HG03108 (cell line): Measurements from ENCODE around the gene HMGB1.

Experiments used
- ATAC-seq: cut with Tn5 transposase; IDR thresholded peaks from one replicate; pipeline ENCODE4 v1.9.1; 2021; ENCODE audit warnings: moderate library complexity; ENCODE audit not compliant: unreplicated experiment

HMGB1 gene

DNA sequence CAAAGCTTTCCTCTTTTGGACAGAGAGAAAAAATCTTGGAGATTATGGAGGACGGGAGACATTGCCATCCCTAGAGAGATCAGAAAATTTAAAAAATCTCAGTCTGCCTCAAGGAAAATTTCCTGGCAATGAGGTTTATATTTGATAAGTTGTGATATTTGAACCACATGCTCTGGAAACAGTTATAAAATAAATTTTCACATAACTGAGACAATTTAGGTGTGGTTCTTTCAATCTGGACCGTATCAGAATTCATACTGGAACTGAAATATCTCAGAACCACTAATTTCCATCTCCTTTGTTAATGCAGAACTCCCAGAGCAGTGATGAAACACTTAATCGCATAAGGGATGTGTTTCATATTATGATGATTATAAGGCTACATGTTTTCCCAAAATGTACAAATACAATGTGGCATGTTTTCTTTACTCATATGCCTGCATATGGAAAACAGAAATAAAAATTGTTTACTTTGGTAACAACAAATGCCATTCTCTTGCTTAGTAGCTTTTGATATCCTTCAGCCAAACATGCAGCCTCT lies 29.8 kb downstream of the HMGB1 start:
- ATAC-seq, result no peak

DNA sequence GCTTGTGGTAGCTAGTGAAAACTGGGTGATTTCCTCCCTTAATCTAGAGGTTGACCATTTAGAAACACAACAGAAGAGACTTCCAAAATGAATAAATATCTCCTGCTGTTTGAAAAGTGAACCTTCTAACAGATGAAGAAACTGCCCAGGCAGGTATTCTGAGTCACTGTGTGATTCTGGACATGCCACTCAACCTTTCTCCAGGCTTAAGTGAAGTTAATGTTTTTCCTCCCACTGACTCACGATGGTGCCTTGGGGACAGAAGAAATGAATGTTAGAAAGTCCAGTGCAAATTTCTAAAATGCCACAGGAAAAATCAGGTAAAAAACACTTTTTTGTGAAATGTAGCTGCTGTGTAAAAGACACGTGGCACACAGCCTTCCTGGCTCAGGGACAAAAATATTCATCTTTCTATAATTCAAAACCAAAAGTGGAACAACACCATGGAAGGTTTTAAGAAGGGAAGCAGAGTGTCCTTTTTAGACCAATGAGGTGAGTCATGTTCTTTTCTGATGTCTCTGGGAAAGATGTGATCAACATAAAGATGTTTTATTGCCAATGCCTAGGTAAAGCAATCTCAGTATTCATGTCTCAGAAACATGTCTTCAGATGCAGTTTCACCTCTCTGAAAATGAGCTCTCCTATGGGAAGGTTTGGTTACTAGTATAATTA lies 34.3 kb downstream of the HMGB1 start:
- no peak for ATAC-seq

DNA sequence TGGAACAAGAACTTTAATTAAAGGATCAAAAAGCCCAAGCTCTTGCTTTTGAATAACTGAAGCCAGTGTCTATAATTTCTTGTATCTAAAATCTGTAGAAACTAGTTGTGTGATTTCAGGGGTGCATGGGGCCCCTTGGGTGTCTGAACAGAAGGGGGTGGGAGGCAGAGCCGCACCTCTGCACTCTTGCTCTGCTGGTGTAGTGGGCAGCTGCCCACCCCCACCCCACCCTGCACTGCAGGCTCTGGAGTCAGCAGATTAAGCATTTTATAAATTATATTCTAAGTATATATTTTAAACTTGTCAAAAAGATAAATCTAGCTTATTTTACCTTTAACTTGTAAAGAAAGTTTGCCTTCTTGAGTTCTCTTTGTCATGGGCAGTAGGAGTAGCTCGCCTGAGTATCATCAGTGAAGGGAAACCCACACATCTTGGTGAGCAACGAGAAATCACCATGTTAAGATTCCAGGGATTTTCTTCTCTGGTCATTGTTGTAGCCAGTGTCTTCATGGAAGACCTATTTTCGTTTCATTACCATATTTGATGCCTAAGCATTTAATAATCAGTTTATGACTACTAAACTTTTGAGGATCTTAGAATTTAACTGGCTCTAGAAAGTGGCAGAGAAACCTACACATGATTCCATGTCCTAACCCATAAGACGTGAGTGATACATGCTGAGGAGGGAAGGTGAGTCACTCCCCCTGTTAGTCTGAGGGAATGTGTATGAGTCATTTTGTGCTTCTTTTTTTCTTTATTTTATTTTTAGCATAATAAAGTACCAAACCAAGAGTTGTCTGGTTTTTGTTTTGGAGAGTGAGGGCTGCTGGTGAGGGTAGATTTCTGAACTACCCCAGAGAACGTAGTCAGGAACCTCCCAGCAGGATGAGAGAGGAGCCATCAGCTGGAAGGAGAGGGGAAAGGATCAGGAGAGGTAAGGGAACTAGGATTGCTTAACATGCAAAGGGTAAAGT lies 35.7 kb downstream of the HMGB1 start:
- ATAC-seq, result peak; percentile 69

DNA sequence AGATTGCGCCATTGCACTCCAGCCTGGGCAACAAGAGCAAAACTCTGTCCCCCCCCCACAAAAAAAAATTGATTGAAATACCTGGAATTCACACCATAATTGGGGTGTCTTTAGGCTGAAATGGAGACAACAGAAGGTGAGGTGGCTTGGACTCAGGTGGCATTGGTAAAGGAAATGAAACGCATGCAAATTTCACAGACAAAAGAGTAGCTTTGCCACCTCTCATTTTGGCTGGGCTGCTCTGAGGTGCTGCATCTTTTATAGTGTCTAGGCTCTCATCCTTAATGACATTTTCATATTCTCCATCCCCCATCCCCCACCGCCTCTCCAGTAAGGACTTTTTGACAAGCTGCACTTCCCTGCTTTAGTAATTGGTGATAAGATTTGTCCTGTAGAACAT lies 36.5 kb downstream of the HMGB1 start:
- no peak for ATAC-seq

DNA sequence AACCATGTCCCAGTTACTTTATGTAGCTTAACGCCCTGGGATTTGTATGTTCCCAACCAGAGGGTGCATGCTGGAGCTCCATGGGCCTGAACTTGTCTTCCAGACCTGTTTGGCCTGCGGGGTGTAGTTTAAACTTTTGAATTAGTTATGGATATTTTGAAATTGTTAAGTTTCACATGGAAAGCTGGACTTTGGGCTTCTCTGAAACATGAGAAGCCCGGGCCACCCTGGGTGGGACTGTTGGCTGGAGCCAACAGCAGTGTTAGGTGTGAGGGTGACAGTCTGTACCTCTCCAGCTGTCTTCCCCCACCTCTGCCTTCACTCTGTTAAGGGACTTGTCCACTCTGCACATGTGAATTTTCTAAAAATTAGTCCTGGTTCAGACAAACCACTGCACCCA lies 41.8 kb downstream of the HMGB1 start:
- no peak for ATAC-seq

DNA sequence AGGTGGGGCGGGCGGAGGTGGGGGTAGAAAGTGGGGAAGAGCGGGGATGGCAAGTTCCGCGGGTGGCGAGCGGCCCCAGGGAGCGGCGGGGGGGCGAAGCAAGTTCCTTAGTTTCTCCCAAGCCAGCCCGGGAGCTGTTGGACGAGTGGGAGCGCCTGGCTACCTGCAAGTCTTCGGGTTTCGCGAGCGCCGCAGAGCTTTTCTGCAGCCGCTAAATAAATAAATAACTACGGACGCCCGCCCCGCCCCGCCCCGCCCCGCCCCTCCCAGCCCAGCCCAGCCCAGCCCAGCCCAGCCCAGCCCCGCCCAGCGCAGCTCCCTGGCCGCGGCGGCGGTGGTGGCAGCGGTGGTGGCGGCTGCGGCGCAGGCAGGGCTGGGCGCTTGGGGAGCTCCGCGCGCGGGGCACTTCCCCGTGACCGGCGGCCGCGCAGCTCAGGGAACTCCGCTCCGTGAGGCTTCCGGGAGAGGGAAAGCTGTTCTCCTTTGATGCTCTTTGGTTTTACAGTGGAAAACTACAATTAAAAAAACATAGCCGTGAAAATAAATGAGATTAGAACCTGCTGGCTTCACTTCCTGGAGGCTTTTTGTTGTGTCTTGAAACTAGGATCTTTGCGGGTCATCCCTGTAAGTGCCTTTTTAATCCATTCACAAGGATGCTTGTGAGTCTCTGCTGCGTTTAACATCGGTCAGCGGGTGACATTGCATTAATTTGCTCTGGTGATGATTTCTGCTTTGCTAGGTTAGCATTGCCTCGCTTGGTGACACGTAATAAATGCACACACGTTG lies 43.5 kb downstream of the HMGB1 start, which contains the start of gene UBE2L5:
UBE2L5 (plus strand) TSS at position 440 of the 786 bp plus-strand sequence. CDS start 5,498 bp downstream, outside the sequence.
- ATAC-seq, result peak; percentile 46

DNA sequence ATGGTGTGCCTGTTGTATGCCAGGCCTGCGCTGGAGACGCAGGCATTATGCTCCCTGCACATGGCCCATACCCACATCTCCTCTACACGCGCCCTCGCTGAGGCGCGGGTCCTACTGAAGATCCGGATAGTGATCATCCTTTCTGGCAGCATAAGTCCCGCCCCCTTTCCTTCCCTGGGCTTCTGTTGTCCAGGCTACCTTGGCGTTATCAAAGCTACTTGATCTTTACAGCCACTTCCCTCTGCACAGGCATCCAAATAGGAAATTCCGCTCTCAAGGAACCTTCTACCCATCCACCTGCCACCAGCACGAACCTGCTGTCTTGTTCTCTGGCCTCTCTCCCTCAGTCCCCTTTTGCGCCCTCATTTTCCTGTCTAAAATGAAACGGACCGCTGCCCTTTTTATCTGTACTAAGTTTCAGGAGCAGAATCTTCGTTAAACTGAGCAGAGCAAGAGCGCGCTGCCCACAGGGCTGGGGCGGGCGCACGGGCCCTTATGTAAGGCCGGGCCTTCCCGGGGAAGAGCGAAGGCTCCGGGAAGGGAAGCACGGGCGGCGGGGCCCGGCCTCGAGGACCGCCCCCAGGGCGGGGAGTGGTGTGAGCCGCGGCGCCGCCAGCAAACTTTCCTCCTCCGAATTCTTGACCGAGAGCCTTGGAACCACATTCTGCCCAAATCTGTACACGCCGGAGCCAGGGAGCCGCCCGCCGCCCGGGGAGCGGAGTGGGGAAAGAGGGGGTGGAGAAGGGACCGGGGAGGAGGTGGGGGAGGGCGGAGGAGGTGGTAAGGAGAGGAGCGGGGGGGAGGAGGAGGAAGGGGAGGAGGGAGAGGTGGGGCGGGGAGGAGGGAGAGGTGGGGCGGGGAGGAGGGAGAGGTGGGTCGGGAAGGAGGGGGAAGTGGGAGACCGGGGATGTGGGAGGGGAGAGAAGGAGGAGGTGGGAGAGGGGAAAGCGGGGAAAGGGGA lies 44.4 kb downstream of the HMGB1 start:
- peak; percentile 38 for ATAC-seq

DNA sequence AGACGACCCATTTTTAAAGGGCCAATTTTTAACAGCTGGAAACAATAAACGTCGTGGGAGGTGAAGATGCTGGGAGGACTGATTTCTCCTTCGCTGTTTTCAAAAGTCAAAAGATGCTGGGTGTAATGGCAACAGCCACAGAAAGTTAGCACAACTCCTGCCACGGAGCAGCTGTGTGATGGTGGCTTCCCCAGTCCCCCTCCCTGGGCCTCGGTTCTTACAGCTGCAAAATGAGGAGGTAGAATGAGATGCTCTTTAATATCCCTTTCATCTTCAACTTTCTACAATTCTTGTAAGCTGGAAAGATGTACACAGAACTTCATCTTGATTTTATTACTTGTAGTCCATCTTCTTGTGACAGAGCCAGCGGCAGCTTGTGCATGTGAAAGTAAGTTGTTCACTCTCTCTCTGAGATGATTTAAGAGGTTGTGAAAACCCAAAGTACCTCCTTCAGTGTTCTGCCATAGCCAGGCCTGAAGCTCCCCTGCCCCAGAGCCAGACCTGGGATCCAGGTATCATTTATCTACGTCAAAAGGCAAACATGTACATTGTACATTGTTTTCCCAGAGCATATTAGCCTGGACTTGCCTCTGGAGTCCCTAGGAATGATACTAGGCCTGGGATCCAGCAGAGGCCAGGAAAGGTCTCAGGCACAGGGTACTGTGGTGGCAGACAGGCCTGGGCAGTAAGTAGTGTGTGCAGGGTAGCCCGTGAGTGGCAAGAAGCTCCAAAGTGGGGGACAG lies 46.8 kb downstream of the HMGB1 start:
- ATAC-seq, result no peak

DNA sequence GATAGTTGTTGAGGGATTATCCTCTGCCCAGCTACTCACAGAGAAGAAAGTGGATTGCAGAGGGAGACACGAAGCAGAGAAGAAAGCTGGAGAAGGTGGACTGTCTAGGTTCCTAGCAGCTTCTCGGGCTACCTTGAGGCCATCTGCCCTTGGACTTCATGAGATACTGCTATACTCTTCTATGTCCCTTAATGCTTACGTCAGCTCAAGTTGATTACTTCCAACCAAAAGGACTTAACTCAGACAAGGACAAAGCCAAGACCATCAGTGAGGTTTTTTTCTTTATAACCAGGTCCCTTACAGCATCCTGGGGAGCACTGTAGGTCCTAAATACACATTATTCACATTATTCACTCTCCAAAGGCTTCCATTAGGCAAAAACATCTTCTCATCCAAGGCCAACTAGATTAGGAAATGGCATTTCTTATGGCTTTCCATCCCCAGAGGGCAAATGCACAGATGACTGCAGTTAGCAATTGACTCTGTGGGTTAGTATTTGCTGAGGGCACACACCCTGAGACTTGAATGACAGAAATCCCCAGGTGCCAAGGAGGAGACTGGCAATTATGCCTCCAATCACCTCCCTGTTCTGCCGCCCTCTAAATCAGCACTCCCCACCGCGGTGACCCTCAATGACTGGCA lies 47.5 kb downstream of the HMGB1 start:
- ATAC-seq, result no peak

DNA sequence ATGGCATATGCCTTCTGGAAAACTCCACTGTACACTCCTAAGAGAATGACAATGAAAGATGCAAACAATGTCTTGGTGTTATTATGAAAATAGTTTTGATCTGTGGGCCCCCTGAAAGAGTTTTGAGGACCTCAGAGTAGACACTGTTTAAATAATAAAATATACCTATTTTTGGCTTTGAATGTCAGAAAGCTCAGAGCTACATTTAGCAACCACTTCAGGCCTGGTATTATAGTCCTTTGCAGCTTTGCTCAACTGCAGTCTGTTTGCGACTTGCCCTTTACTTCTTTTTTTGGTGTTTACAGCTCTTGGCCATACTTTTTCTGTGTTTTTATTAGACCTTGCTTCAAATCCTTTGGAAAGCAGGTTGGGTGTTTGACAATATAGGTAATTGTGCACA lies 49.3 kb downstream of the HMGB1 start:
- no peak for ATAC-seq

DNA sequence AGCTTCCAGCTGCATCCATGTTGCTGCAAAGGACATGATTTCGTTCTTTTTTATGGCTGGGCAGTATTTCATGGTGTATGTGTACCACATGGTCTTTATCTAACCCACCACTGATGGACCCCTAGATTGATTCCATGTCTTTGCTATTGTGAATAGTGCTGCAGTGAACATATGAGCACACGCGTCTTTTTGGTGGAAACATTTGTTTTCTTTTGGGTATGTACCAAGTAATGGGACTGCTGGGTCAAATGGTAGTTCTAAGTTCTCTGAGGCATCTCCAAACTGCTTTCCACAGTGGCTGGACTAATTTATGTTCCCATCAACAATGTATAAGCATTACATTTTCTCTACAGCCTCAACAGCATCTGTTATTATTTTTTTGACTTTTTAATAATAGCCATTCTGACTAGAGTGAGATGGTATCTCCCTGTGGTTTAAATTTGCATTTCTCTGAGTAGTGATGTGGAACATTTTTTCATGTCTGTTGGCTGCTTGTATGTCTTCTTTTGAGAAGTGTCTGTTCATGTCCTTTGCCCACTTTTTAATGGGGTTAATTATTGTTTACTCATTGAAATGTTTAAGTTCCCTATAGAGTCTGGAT lies 50.2 kb downstream of the HMGB1 start:
- peak; percentile 59 for ATAC-seq

DNA sequence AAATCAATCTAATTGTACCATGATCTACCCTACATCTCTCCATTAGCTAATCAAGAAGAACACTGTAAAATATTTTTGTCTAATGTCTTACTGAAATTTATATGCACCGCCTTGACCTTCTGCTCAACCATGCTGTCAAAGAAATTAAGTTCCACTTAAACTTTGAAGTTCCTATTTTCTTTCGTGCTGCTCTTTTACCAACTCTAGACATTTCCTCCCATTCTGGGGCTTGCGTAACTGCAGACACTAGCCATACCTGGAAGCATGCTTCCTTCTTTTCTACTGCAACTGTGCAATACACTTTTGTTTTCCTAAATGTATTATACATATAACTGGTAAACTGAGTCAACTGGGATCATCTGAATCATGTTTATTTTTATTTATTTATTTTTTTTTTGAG lies 51.9 kb downstream of the HMGB1 start:
- no peak for ATAC-seq

DNA sequence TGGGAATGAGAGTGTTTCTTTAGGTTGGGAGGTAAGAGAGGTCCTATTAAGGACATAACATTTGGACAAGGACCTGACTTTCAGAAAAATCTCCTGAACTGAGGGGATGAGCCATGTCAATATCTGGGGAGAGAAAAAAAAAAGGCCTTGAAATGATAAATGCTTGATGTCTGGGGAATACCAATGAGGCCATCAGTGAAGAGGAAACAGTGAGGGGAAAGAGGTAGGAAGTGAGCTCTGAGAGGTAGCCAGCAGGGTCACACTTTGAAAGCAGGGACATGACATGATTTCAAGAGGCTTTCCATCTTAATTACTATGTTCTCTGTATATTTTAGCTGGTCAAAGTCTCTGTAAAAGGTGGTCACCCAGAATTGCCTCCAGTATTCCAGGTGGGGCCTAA lies 53.4 kb downstream of the HMGB1 start:
- ATAC-seq, result no peak

DNA sequence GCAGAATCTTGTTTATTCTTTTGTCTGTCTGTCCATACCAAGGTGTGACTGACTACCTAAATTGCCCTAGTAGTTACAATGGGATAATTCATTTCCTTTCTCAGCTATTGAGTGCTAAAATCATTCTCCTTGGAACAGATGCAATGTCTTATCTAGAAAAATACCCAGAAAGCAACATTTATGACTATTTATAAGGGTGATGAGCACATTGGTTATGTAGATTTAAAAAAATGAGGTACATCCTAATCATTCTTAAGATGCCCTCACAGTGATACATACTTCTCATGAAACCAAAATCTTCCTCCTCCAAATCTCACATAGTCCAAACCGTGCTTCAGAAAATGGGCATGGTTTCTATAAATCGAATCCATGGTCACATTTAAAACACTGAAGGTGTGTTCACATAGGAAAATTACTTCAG lies 55.0 kb downstream of the HMGB1 start:
- no peak for ATAC-seq

DNA sequence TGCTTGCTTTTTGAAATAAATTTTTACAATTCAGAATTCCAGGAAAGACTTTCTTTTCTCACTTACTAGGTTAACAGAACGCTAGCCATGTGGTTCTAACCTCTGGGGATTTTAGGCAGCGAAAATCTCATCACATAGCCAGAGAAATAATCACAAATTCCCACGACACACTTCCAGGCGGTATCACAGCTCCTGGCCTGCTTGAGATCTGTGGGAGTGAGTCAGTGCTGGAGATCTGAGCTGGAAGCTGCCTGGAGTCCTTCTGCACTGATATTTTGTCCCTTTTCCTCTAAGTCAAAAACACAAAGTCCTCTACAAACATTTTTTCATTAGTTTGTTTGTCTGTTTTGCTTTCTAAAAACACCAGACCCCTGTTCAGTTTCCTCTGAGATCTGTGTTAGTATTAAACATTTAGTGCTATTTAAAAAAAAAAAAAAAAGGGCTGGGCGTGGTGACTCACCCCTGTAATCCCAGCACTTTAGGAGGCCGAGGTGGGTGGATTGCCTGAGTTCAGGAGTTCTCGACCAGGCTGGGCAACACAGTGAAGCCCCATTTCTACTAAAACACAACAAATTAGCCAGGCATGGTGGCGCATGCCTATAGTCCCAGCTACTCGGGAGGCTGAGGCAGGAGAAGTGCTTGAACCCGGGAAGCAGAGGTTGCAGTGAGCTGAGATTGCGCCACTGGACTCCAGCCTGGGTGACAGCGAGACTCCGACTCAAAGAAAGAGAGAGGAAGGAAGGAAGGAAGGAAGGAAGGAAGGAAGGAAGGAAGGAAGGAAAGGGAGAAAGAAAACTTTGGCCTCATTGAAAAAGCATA lies 55.6 kb downstream of the HMGB1 start:
- ATAC-seq, result no peak

DNA sequence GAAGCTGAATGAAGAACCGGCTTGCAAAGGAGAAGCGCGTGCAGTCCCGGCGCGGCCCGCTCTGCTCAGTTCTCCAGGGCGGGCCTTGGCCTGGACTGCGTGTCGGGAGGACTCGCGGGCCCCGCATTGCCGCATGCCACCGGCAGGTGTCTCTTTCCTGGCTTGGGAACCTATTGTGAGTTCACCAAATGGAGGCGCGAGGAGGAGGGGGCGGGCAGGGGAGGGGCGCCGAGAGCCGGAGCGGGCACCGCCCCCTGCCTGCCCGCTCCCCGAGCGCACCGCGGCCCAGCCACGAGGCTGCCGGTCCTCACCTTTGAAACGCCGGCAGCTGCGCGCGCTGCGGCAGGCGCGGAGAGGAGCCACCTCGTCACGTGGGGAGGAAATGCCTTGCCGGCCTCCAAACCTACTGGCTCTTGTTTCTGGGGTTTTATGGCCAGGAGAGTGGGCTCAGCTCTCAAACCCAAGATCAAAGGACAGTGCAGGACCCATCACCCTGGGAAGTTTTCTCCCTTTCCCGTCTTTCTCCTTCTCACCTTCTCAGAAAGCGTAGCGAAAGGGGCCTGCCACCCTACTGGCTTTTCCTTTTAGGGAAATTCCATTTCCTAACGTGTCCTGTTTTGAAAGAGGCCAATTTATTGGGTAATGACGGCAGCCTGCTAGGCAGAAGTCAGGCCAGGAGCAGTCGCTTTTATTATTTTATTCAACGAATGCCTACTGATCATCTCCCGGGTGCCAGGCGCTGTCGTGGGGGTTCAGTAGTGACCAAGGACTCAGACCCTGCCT lies 57.2 kb downstream of the HMGB1 start:
- peak; percentile 88 for ATAC-seq
